NOMO-1 treated with dmso at 0.1 percent for 144 hours (cell line): ENCODE measurements around the gene CETN1.

Experiments used
- DNase-seq: peaks from one replicate; lab custom pipeline; 2025; ENCODE audit not compliant: unreplicated experiment; lab: John Stamatoyannopoulos, UW

The CETN1 gene

DNA sequence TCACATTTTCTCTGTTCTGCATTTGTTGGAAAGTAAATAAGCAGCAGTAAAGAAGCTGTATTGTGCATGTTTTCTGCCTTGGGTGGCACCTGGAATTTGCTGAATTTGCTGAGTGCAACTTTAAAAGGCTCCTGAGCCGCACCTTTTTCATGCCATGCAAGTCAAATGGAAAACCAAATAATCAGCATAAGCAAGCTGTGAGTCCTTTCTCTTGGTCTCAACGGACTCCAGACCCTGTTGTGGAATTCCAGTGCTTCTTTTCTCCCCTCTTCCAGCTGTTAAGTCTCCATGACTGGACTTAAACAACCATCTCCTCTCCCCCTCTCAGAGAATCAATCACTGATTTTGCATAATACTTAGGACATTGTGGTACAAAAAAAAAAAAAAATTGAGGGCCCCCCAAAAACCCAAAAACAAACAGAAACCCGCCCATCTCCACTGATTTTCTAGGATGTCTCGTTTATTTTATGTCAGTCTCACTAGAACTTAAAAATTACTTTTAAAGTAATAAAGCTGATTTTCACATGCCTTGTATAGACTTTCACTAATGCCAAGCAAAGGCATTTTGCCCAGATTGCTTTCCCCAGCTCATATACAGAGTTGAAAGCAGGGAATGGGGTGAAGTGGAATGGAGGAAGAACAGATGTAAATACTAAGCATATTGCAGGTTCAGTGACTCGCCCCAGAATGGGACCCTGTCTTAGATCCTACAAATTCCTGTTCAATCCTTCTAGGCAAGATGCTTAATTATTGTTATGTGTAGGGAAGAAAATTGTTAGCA lies 5.1 kb upstream of the CETN1 start:
- DNase-seq: no peak

DNA sequence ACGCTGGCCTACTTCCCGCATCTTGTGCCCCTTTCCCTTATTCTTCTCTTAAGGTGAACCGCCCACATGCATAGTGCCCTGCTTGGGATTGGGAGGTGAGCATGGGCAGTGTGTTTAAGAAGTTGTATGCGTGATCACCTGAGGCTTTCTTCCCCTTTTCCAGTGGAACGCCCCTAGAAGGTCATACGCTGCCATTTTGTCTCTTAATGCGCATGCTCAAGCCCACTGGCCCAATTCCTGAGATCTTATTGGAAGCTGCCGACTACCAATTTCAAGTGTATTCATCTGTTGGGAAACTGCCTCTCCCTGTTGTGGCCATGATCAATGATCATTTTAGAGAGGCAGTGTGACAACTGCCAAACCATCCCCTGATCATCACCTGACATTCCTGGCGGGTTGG lies 3.3 kb upstream of the CETN1 start:
- DNase-seq: no peak

DNA sequence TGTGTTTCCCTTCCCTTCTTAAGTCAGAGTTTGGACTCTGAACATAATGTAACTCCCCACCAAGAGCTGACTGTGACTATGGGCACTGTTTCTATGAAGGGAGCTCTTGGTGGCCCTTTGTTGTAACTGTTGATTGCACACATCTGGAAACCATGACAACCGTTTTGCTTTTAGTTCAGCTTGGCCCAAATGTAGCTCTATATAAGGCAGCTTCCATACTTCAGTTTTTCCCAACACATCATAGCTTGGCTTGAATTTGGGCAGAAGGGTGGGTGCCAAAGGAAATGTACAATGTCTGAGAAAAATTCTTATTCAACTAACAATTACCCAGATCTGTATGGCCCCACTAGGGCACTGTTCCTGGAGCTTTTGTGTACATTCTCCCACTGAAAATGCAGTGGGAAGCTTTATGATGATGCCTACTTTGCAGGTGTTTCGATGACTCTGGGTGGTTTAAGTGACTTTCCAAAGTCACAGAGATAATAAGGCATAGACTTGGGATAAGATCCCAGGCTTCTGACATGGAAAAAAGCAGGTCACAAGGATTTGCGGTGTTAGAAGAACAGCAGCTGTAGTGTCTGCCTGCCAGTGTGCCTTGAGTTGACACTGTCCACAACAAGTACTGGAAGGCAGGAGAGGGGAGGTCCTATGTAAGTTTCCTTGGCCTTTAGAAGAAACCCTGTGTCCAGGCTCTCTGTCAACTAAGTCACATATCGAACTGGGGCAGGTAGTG lies 2.4 kb upstream of the CETN1 start:
- no peak for DNase-seq

DNA sequence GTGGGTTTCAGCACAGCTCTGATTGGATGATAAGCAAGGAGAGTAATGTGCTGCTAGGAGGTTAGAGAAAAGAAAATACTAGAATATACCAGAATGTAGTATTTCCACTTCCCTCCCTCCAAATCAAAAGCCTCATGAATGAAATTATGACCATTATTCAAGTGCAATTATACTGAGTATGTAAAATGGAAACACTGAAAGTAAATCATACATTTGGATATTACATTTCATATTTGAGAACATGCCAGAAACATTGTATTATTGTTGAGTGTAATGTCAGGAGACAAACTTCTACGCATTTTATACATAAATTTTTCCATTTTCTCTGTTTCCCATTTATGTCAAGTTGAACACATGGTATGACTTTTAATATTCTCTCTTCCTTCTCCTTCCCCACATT lies 942 bp upstream of the CETN1 start:
- DNase-seq: no peak

DNA sequence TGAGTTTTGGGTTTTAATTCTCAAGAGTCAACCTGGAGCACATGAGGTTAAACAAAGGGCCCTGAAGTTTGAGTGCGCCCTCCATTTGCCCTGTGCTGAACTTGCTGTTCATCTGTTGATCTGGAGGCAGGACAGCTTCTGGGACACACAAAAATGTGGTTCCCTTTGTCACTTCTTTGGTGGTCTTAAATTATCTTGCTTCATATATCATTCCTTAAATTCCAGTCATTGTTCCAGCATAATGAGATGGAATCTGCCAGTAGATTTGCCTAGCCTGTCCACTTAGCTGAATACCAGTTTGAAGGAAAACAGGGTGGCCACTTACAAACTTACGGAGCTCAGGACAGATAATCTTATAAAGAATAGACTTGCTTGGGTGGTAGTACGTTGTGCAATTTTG lies 916 bp downstream of the CETN1 start:
- DNase-seq: no peak

DNA sequence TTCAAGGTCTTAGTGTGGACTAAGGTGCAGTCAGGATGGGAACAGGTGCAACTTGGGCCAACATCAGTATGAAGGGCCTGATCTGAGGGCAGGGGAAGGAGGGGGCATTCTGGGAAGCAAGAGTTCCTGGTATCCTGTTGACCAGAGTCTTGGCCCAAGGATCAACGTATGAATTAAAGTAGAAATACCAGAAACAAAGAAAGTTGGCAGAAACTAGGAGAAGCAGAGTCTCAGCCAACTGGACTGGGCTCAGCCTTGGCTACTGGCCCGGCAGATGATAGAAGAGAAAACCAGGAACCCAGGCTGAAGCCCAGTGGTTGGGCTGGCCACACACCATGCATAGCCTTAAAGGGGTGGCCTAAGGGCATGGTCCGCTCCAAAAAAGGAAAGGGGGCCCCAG lies 2.3 kb downstream of the CETN1 start:
- DNase-seq: no peak

DNA sequence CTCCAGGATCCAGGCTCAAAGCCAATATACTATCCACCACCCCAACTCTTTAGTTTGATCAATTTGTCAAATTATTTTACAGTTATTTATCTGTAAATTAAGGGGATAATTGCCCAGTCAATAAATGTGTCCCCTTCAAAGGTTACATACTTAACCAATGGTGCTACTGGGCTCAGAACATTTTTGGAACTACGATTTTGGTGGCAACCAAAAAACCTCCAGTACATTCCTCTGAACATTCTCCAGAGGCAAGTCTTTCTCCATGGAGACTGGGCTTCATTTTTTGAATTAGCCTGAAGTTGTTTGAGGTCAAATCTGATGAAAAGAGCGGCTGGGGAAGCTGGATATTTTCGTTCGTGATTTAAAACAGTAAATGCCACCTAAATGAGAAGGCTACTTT lies 14.9 kb downstream of the CETN1 start:
- DNase-seq: no peak

DNA sequence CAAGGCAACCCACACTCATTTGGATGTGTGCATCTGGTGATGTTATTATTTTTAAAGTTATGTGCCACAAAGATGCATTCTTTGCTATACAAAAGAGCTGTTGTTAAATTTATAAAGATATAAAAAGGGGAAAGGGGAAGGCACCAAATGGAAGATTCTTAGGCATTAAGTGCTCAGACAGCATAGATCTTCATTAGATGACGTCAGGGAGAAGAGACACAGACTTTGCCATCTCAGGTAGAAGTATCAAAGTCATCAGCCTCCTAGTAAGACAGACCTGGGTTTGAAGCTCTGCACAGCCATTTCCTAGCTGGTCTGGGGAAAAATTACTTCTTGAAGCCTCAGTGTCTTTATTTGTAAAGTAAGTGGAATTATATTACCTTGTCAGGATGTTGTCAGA lies 15.4 kb downstream of the CETN1 start:
- DNase-seq: no peak

DNA sequence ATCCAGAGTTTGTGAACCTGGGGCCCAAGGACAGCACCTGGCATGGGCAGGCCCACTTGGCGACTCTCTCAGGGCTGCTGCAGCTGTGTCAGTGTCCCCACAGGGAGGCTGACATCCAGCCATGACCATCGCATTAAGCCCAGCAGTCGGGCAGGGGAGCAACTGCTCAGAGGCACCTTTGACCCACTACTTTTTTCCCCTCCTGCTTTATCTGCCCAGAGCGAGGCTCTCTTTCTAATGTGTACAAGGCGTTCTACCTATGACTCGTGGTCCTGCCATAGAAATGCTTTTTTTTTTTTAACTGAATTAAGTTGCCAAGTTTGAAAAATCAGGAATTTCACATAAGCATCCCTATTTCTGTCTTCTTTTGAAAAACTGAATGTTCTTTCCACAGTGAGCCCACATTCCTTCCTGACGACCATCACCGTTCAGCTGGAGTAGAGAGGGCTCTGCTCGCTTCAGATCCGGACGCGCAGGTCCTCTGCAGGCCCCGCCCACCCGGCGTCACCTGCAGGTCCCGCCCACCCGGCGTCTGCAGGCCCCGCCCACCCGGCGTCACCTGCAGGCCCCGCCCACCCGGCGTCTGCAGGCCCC lies 16.2 kb downstream of the CETN1 start:
- DNase-seq: no peak

DNA sequence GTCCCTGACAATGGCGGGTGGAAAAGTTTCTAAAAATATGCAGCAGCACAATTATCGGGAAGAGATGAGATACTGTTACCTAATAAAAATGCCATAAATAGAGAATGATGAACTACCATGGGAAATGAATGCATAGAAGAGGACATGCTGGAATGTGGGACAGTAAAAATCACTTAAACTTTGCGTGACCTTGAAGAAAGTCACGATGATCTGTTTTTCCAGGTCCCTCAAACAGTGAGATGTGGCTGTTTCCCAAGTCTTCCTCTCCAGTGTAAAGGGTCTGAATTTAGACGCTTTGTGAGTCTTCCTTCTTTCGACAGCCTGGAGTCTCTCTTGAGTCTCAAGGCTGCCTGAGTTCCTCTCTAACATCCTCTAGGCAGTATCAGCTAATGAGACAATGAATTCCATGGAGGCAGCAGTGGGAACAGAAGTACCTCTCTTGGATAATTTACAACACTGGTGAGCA lies 18.0 kb downstream of the CETN1 start:
- no peak for DNase-seq

DNA sequence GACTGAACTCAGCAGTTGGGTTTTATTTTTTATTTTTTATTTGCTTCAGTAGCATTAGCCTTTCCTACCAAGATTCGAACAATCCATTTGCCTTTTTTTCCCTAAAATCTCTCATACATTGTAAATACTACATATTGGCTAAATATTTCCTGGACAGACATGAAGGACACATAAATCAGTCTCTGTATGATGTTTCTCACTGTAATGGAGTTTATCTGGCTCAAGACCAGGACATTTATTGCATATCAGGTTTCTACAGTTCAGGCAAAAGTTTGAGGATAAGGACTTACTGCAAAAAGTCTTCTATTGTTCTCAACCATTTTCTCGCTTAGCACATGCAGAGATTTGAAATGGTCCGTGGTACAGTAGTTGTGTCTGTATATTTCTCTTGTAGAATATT lies 19.9 kb downstream of the CETN1 start:
- DNase-seq: no peak

DNA sequence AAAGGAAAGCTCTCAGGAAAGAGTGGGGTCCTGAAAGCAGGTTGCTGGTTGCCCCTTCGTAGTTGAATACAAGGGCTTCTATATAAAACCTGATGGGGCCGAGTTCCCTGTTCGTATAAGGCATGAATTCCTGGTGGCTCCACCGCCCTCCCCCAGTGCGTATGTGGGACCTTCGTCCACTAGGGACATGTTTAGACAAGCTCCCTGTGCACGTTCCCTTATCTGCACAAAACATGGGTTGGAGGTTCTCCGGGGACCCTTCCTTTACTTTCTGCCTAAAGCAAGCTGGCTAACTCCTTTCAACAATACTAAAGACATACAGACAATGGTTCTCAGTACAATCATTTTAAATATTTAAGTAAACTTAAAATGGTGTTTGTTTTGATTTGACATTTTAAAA lies 24.6 kb downstream of the CETN1 start:
- DNase-seq: no peak

DNA sequence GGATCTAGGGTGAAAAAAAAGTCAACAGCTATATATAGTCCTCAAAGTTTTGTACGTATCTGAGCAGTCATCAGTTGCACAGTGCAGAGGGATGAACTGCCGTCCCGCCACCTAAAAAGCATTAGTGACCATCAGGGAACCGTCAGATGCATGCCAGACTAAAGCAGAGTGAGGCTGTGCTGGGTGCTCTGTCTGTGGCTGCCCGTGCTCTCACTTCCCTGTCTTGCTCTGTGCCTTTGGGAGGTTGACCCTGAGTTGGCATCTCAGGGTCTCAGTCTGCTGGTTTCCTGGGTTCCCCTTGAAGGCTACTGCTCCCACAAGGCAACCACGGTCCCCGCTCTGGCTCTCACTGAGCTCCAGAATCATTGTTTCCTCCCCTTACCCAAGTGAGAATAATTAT lies 27.8 kb downstream of the CETN1 start:
- no peak for DNase-seq

DNA sequence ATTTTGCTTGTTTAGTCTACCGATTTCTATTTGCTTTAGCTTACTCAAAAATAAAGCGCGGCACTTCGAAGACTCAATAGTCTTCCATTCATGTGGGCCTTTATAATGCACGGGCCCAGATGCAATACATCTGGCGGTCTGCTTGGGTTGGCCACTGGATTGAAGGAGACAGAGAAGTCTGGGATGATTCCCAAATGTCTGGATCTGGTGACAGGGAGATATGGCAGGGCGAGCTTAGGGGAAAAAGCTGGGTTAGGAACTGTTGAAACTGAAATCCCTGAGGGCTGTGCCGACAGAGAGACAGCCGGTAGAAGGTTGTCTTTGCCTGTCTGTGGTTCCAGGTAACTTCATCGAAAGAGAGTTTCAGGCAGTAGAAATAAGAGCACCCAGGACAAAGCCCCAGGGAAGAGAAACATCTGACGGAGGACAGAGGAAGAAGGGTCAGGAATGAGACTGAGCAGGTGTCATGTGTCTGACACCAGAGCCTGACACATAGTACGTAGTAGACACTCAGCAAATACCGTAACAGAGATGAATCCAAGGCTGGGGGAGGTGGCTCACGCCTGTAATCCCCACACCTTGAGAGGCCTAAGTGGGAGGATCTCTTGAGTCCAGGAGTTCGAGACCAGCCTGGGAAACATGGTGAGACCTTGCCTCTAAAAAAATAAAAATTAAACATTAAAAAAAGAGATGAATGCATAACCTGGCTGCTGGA lies 30.2 kb downstream of the CETN1 start:
- DNase-seq: no peak

DNA sequence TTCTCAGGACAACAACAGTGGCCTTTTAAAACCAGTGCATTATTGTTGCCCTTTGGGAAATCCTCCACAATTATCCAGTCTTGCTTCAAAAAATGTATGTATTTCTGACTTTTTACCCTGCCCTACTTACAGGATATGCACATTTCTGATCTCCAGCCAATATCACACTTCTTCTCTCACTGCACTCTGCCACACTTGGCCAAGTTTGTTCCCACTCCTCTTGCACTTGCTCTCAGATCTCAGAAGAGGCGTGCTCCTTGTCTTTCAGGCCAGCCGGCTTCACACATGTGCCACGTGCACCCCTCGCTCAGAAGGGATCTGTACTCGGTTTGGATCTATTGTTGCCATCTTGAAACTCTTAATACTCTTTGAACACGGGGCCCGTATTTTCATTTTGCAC lies 32.0 kb downstream of the CETN1 start:
- no peak for DNase-seq

DNA sequence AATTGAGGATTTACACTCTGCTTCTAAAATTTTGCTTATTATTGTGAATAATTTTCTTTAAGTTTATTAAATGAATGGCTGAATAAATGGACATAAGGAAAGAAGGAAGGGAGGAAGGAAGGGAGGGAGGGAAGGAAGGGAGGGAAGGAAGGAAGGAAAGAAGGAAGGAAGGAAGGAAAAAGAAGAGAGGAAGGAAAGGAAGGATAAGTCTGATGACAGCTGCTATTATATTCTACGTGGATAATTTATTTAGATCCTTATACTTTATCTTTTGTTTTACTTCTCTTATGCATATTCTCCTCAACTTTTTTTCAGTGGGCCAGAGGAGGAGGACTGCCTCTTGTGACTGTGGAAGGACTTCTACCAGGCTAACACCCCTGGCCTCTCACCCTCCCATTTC lies 34.0 kb downstream of the CETN1 start:
- no peak for DNase-seq

DNA sequence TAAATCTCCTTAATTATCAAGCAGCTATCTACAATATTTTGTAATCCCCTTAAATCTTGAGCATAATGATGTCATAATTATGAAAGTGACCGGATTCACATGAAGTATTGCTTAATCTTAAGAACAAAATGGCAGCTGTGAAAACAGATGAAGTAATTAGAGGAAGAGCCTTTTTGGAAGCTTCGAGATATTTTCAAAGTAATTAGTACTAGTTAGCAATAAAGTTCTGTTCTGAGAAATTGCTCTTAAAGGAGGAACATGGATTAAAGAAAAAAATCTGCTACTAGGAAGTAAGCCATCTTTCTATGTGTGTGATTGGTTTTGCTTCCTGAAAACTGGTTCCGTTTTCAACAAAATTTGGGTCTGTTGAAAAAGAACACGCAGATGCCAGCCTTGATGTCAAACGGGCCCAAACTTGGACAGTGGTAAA lies 34.9 kb downstream of the CETN1 start:
- peak; percentile 12 for DNase-seq

DNA sequence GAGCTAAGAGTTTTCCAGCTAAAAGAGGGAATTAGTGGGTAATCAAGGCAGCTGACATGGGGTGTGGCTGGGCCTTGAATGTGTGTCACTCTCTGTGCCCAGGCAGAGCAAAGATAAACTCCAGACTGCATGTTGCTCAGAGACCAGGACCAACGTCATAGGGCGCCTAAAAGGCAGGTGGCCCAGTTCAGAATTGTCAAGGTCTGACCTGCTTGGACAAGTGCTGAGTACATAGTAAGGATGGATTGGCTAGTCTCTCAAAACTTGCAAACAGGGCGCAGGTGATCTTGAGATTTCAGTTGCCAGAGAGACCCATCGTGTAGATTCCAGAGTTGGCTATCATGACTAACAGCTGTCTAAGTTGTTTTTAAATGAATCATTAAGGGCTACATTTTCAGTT lies 35.6 kb downstream of the CETN1 start:
- DNase-seq: no peak

DNA sequence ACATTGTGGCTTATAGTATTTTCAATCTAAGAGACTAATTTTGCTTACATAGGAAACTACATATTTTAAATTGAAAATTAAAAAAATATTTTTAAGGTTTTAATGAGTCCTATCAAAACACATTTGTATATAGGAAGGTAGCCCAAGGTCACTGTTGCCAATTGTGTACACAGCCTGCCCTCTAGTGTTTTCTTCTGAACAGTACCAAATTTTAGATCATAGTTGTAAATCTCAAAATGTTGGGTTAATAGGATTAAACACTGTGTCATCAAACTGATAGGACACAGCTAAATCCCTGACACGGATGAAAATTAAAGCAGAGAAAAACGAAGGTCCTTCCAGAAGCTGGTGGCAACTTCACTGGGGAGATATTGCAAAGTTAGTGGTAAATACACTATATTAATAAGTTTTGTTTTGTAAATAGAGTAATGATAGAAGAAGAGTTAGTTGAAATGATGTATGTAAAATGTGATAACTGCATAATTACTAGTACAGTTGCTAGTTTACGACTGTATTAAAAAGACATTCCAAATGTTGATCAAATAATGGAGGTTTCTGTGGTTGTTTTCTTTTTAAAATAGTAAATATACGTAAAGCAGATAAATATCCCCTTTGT lies 36.3 kb downstream of the CETN1 start:
- peak; percentile 17 for DNase-seq

DNA sequence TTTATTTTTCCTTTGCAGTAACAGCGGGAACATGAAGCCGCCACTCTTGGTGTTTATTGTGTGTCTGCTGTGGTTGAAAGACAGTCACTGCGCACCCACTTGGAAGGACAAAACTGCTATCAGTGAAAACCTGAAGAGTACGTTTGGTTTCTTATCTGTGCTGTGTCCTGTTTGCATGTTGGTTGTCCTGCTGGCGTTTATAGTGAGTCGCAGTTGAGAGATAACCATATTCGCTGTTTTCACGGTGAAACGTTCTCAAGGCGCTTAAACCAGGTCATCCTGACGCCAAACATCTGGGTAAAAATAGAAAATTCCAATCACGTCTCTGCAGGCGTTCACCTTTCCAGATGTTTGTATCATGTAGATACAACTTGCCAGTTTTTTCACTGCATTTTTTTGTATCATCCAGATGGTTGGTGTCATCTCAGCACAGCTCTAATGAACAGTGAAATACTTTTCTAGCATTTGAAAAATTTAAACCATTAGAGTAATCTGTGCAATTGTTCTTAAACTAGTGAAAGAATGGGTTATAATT lies 37.9 kb downstream of the CETN1 start:
- DNase-seq: no peak

DNA sequence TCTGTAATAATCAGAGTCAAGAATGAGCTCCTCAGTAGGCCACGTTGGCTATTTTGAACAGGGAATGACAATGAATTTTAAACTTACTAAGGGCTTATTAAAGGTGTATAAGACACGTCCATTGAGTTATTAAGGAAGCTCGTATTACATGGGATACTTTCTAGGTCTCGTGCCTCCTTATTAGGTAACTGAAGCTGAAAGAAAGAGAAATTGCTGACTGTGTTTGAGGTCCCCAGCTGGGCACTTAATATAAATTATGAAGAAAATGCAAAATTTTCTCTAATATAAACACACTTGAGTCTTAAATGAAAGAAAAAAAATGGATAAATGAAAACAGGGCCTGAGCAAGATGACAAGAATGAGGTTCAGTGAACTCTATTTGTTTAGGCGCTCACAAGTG lies 38.4 kb downstream of the CETN1 start:
- DNase-seq: no peak
